Astrocyte of the spinal cord (primary cell): ENCODE measurements around the gene PREX1.

Experiments
- DNase-seq: peaks from one replicate; pipeline ENCODE4 v3.0.0; 2011; ENCODE audit warnings: low read depth, low spot score
- H3K4me3 ChIP-seq: 2 replicates; pipeline ENCODE4 v1.5.1; 2011; ENCODE audit warnings: low read depth, mild to moderate bottlenecking, low read length, moderate library complexity
- CTCF ChIP-seq: IDR thresholded peaks from 2 replicates; pipeline ENCODE4 v1.5.1; 2012; ENCODE audit warnings: low read depth, mild to moderate bottlenecking, low read length, inconsistent platforms
- in situ Hi-C: cut with HindIII; loops from 2 replicates; pipeline ENCODE4 v1.10.0; 2017; ENCODE audit warnings: low sequenced_read_pairs

Gene PREX1

DNA sequence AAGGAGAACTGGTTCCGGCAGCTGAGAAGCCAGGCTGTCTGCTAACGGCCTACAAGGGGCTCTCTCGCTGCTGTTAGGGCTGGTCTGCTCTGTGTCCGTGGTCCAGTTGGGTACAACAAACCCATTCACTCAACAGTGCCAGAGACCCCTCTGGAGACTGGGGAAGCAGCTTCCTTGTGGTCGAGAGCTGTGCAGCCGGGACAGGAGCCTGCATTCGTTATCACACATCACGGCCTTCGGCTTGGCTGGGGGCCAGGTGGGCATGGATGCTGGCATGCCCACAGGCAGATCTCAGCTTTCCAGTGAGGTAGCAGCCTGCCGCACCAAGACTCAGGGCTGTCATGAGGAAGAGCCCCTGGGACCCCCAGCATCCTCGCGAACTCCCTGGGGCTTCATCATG, 124.7 kb downstream of the PREX1 start:
- H3K4me3 ChIP-seq = no peak overlapping the region
- TF ChIP-seq CTCF = no peak
- DNase-seq = no peak
- in situ Hi-C loops = no loop called here

- in situ Hi-C loops = no loop called here
- H3K4me3 ChIP-seq = no peak overlapping the region
- TF ChIP-seq CTCF = no peak
- DNase-seq = no peak
Observed at GRCh38 chr20:48702455-48702913, 125.3 kb downstream of the PREX1 start.

DNA sequence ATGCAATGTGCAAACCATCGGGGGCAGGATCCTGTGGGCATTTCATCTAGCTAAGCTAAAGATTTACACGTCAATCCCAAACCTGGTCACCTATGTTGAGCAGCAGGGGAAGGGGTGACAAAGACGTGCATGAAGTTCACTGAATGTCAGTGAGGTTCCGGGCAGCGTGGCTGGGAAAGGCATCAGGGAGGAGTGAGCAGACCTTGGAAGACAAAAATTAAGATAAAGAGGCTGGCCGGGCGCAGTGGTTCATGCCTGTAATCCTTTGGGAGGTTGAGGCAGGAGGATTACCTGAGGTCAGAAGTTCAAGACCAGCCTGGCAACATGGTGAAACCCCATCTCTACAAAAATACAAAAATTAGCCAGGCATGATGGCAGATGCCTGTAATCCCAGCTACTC, 126.1 kb downstream of the PREX1 start:
- TF ChIP-seq CTCF = no peak

GRCh38 chr20:48698507-48699267, 129.1 kb downstream of the PREX1 start:
- in situ Hi-C loops = no loop called here
- no peak for DNase-seq
- H3K4me3 ChIP-seq = no peak overlapping the region
- no peak for TF ChIP-seq CTCF

More for the DNA sequence above, 126.1 kb downstream of the PREX1 start:
- in situ Hi-C loops = no loop called here
- no peak for DNase-seq
- no peak overlapping the region for H3K4me3 ChIP-seq

DNA sequence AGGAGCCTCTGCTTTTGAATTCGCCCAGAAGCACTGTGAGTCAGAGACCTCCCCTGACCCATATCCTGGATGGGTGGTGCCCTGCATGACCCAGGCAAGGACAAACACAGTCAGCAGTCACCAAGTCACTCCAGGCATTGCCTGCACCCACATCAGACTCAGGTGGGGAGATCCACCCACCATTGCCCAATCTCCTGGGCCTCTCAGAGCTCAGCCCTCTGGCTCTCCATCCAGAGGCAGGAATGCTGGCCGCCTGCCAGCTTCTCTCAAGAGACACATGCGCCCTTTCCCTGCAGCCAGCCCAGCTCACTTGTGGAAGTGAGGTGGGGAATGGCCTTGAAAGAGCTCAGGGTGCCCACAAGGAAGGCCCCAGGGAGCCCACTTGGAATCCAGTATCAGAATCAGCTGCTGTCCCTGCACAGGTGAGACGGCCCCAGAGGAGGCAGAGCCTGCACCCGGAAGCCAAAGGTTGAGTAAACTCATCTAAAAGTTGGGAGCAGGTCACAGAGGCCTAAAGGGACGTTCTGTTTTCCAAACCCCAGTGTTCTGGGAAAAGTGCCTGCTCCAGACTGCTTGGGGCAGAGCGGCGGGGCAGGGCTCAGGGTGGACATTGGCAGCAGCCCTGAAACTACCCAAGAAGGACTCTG, 129.8 kb downstream of the PREX1 start:
- peak; percentile 71 for DNase-seq
- in situ Hi-C loops = no loop called here

GRCh38 chr20:48696671-48697070, 131.1 kb downstream of the PREX1 start:
- in situ Hi-C loops = no loop called here
- no peak for TF ChIP-seq CTCF
- DNase-seq = no peak
- H3K4me3 ChIP-seq = no peak overlapping the region

More for the DNA sequence above, 129.8 kb downstream of the PREX1 start:
- H3K4me3 ChIP-seq = no peak overlapping the region
- TF ChIP-seq CTCF = no peak
